DND-41 (cell line): Measurements from ENCODE around the gene KNG1.

Experiments
- ATAC-seq: fragments of 200-7000 bp; cut with Tn5 transposase; 3 replicates; pipeline ENCODE4 v1.9.1; 2021; ENCODE audit warnings: low read depth; ENCODE audit not compliant: insufficient read depth
- DNase-seq: peaks from one replicate; pipeline ENCODE4 v3.0.0-alpha.2; 2020
- H2AFZ ChIP-seq: 2 replicates; pipeline ENCODE4 v1.6.0; 2012; ENCODE audit warnings: low read depth, low read length
- H3K27ac ChIP-seq: 2 replicates; pipeline ENCODE4 v1.5.1; 2012; ENCODE audit warnings: low read length, inconsistent platforms
- H3K27me3 ChIP-seq: fragments of 200-600 bp; sonication (generic); 2 replicates; pipeline ENCODE4 v1.6.0; 2012; ENCODE audit warnings: low read length, mild to moderate bottlenecking, inconsistent platforms; ENCODE audit not compliant: insufficient read depth, poor library complexity
- H3K36me3 ChIP-seq: 2 replicates; pipeline ENCODE4 v1.5.1; 2012; ENCODE audit warnings: low read length, inconsistent platforms; ENCODE audit not compliant: insufficient read depth
- H3K4me1 ChIP-seq: 2 replicates; pipeline ENCODE4 v1.5.1; 2012; ENCODE audit warnings: mild to moderate bottlenecking, low read length; ENCODE audit not compliant: insufficient read depth
- H3K4me2 ChIP-seq: 2 replicates; pipeline ENCODE4 v1.6.0; 2012; ENCODE audit warnings: mild to moderate bottlenecking, moderate library complexity, low read length, inconsistent platforms; ENCODE audit not compliant: insufficient read depth
- H3K4me3 ChIP-seq, 2 experiments: fragments of 200-600 bp in 1 of 2; shearing (Covaris generic) in 1 of 2; 2 replicates each; pipeline ENCODE4 v1.5.1; 2012 to 2016; ENCODE audit warnings: inconsistent platforms in 2 of 2, low read length in 2 of 2, mild to moderate bottlenecking in 2 of 2, low read depth in 1 of 2, moderate library complexity in 1 of 2
- H3K79me2 ChIP-seq: 2 replicates; pipeline ENCODE4 v1.6.0; 2012; ENCODE audit warnings: low read length, inconsistent platforms; ENCODE audit not compliant: insufficient read depth
- H3K9ac ChIP-seq: 2 replicates; pipeline ENCODE4 v1.6.0; 2012; ENCODE audit warnings: low read depth, mild to moderate bottlenecking, inconsistent platforms, low read length, moderate library complexity
- H3K9me3 ChIP-seq: 2 replicates; pipeline ENCODE4 v1.5.1; 2012; ENCODE audit warnings: low read length, moderate library complexity, mild to moderate bottlenecking, inconsistent platforms; ENCODE audit not compliant: insufficient read depth, severe bottlenecking
- H4K20me1 ChIP-seq: 2 replicates; pipeline ENCODE4 v1.6.0; 2012; ENCODE audit warnings: low read length; ENCODE audit not compliant: insufficient read depth
- EZH2 ChIP-seq: IDR thresholded peaks from 3 replicates; pipeline ENCODE4 v1.6.1; 2012; ENCODE audit warnings: borderline replicate concordance, low read depth, mild to moderate bottlenecking, moderate library complexity, low read length, inconsistent platforms; ENCODE audit not compliant: severe bottlenecking
- TF ChIP-seq, protein P1 (sequence below): IDR thresholded peaks from 2 replicates; pipeline ENCODE4 v1.5.1; 2012; ENCODE audit warnings: borderline replicate concordance, low read length, moderate library complexity, mild to moderate bottlenecking; ENCODE audit not compliant: poor library complexity, severe bottlenecking; ENCODE audit errors: extremely low read depth

The KNG1 gene

DNA sequence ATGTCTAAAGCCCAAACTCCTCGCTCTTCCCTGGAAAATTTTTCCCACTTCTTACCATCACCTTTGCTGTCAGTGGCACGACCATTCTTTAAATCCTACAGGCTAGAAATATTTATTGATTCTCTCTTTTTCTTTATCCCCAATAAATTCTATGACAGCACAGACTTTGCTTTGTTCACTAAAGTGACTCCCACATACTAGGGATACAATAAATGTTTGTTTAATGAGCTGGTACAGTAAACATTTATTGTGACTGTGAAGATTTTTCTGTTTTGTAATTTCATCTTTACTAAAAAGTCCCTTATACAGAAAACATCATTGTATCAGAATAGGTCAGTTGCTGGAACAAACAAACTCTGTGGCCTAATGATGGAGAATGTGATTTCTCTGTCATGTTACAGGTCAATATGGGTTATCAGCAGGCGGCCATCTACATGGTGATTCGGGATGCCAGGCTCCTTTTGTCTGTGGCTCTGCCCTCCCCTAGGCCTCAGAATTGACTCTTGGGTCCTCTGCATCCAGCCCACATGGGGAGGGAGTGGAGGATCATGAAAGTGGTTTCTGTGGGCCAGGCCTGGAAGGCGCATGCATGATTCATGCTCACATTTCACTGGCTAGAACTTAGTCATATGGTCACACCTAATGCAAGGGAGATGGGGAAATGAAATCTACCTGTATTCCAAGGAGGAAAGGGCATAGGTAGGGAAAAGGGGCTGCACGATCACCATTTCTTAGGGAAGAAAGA, 22.7 kb upstream of the KNG1 start:
- H3K4me2 ChIP-seq, result no peak overlapping the region
- H3K36me3 ChIP-seq, result no peaks in the 10 kb centered on the region
- H3K4me3 ChIP-seq, result no peak overlapping the region

DNA sequence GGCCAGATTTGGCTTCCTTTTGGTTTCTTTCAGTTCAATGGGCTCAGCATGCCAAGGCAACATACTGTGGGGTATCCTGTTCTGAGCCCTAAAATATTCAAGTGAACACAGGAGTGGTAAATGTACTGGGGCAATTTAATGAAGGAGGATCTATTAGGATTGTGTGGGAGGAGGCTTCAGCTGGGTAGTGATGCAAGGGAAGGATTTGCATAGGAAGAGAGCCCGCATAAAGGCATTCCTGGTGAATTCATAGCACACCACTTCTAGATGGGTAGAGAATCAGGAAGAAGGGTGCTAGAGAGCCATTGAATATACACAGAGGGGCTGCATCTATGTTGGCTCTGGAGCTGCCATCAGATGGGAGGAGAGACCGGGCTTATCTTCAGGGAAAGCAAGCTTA, 20.6 kb upstream of the KNG1 start:
- H2AFZ ChIP-seq, result no peak overlapping the region
- no peak overlapping the region for H3K4me3 ChIP-seq
- no peaks in the 10 kb centered on the region for H4K20me1 ChIP-seq
- DNase-seq, result no peak
- no peaks in the 10 kb centered on the region for H3K9me3 ChIP-seq
- H3K79me2 ChIP-seq, result no peaks in the 10 kb centered on the region
- TF ChIP-seq, protein P1, sequence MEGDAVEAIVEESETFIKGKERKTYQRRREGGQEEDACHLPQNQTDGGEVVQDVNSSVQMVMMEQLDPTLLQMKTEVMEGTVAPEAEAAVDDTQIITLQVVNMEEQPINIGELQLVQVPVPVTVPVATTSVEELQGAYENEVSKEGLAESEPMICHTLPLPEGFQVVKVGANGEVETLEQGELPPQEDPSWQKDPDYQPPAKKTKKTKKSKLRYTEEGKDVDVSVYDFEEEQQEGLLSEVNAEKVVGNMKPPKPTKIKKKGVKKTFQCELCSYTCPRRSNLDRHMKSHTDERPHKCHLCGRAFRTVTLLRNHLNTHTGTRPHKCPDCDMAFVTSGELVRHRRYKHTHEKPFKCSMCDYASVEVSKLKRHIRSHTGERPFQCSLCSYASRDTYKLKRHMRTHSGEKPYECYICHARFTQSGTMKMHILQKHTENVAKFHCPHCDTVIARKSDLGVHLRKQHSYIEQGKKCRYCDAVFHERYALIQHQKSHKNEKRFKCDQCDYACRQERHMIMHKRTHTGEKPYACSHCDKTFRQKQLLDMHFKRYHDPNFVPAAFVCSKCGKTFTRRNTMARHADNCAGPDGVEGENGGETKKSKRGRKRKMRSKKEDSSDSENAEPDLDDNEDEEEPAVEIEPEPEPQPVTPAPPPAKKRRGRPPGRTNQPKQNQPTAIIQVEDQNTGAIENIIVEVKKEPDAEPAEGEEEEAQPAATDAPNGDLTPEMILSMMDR, result no peak
- TF ChIP-seq EZH2, result no peak
- H3K36me3 ChIP-seq, result no peaks in the 10 kb centered on the region
- no peak overlapping the region for H3K27ac ChIP-seq
- no peak overlapping the region for H3K9ac ChIP-seq
- no peaks in the 10 kb centered on the region for H3K4me1 ChIP-seq
- peaks cover 15% of the 10 kb centered on the region for H3K27me3 ChIP-seq
- no peak overlapping the region for H3K4me2 ChIP-seq
- ATAC-seq, result no peak

More for the DNA sequence above, 22.7 kb upstream of the KNG1 start:
- no peaks in the 10 kb centered on the region for H3K79me2 ChIP-seq
- ATAC-seq (no peak), DNase-seq (no peak)
- no peak overlapping the region for H3K9ac ChIP-seq
- H4K20me1 ChIP-seq, result no peaks in the 10 kb centered on the region
- no peaks in the 10 kb centered on the region for H3K4me1 ChIP-seq
- no peak overlapping the region for H2AFZ ChIP-seq
- H3K9me3 ChIP-seq, result no peaks in the 10 kb centered on the region
- TF ChIP-seq, protein P1, result no peak
- TF ChIP-seq EZH2, result no peak
- H3K27ac ChIP-seq, result no peak overlapping the region
- peaks cover 11% of the 10 kb centered on the region for H3K27me3 ChIP-seq

DNA sequence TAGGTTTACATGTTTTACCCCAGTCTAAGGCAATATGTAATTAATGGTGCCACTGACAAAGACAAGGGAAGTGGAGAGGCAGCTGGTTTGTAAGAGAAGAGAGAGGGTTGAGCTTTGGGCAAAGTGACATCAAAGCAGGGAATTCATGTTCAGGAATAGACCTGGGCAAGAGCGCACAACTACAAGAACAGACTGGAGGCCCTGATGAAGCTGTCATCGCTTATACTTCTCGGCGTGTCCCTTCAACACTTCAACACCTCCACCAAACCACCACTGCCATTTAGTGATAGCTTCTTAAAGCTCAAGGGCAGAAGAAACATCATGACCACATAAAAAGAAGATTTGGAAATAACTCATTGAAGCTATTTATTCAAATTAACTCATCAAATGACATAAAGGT, 19.6 kb upstream of the KNG1 start:
- no peaks in the 10 kb centered on the region for H3K36me3 ChIP-seq
- no peaks in the 10 kb centered on the region for H3K79me2 ChIP-seq
- no peaks in the 10 kb centered on the region for H4K20me1 ChIP-seq
- no peak overlapping the region for H3K4me3 ChIP-seq
- no peak for DNase-seq
- no peak overlapping the region for H3K27ac ChIP-seq
- H3K4me1 ChIP-seq, result no peaks in the 10 kb centered on the region
- ATAC-seq, result no peak
- TF ChIP-seq, protein P1, result no peak
- no peak for TF ChIP-seq EZH2
- H3K4me2 ChIP-seq, result no peak overlapping the region
- peaks cover 15% of the 10 kb centered on the region for H3K27me3 ChIP-seq
- H3K9me3 ChIP-seq, result no peaks in the 10 kb centered on the region
- no peak overlapping the region for H3K9ac ChIP-seq
- no peak overlapping the region for H2AFZ ChIP-seq
